IMR-90 (cell line): Measurements from ENCODE around the gene FRMD1. TPM values are rescaled to one million over a fixed set of nuclear protein-coding genes. Genes with fewer than 3 reads are reported as not detected.

Experiments used
- ATAC-seq: fragments of 200-7000 bp; cut with Tn5 transposase; 2 replicates; pipeline ENCODE4 v1.9.1; 2020; ENCODE audit warnings: low read depth, mild to moderate bottlenecking, moderate library complexity
- BruUV-seq: library from RNA; stranded (reverse); fragments of 400-500 nt; replicated peaks from 2 replicates; lab custom pipeline; 2021; lab: Mats Ljungman, UMichigan
- CTCF ChIA-PET: fragments of 300-600 bp; formaldehyde crosslinking; extraction: SDS; loops from one replicate; lab custom pipeline; 2021; ENCODE audit warnings: antibody characterized with exemption; lab: Yijun Ruan, JAX
- POLR2A ChIA-PET: fragments of 300-600 bp; sonication (Branson Sonifier 250); formaldehyde crosslinking; loops from one replicate; lab custom pipeline; 2022; ENCODE audit warnings: antibody characterized with exemption; ENCODE audit not compliant: unreplicated experiment; lab: Charles Lee
- DNase-seq: peaks from one replicate; pipeline ENCODE4 v3.0.0; 2013
- H2AFZ ChIP-seq: replicated peaks from 2 replicates; pipeline ENCODE3; 2013; ENCODE audit warnings: low read length, mild to moderate bottlenecking; ENCODE audit not compliant: poor library complexity
- H2AK5ac ChIP-seq: 2 replicates; pipeline ENCODE4 v1.6.1; 2013; ENCODE audit warnings: low read depth, low read length, inconsistent platforms
- H2AK9ac ChIP-seq: replicated peaks from 2 replicates; pipeline ENCODE3; 2013; ENCODE audit warnings: mild to moderate bottlenecking, low read depth, low read length, moderate library complexity; ENCODE audit not compliant: poor library complexity
- H2BK120ac ChIP-seq: 2 replicates; pipeline ENCODE4 v1.6.1; 2013; ENCODE audit warnings: low read depth, low read length, inconsistent platforms
- H2BK15ac ChIP-seq: 3 replicates; pipeline ENCODE4 v1.6.1; 2013; ENCODE audit warnings: low read depth, low read length, inconsistent platforms
- H2BK20ac ChIP-seq: 2 replicates; pipeline ENCODE4 v1.6.1; 2013; ENCODE audit warnings: low read depth, mild to moderate bottlenecking, inconsistent platforms, low read length, moderate library complexity
- H2BK5ac ChIP-seq: 2 replicates; pipeline ENCODE4 v1.6.1; 2013; ENCODE audit warnings: mild to moderate bottlenecking, low read depth, low read length, inconsistent platforms; ENCODE audit not compliant: poor library complexity, severe bottlenecking
- H3K14ac ChIP-seq: replicated peaks from 2 replicates; pipeline ENCODE4 v1.6.1; 2013; ENCODE audit warnings: low read depth, low read length, inconsistent platforms
- H3K18ac ChIP-seq: 2 replicates; pipeline ENCODE4 v1.6.1; 2013; ENCODE audit warnings: low read depth, low read length, control low read depth
- H3K23ac ChIP-seq: 2 replicates; pipeline ENCODE4 v1.6.1; 2013; ENCODE audit warnings: low read depth, low read length, inconsistent platforms
- H3K27ac ChIP-seq: 2 replicates; pipeline ENCODE4 v1.5.1; 2013; ENCODE audit warnings: mild to moderate bottlenecking, control low read depth, low read length; ENCODE audit not compliant: insufficient read depth
- H3K27me3 ChIP-seq: 2 replicates; pipeline ENCODE4 v1.6.1; 2013; ENCODE audit warnings: low read length; ENCODE audit not compliant: control insufficient read depth, insufficient read depth
- H3K36me3 ChIP-seq: 2 replicates; pipeline ENCODE4 v1.6.1; 2013; ENCODE audit warnings: low read length, mixed read lengths; ENCODE audit not compliant: control insufficient read depth, insufficient read depth
- H3K4ac ChIP-seq: 2 replicates; pipeline ENCODE4 v1.6.1; 2013; ENCODE audit warnings: low read depth, low read length, inconsistent platforms
- H3K4me1 ChIP-seq: 2 replicates; pipeline ENCODE4 v1.6.1; 2013; ENCODE audit warnings: low read length, mixed read lengths; ENCODE audit not compliant: control insufficient read depth, insufficient read depth
- H3K4me2 ChIP-seq: 2 replicates; pipeline ENCODE4 v1.6.1; 2013; ENCODE audit warnings: low read depth, mild to moderate bottlenecking, control low read depth, low read length, moderate library complexity
- H3K4me3 ChIP-seq: 2 replicates; pipeline ENCODE4 v1.5.1; 2013; ENCODE audit warnings: low read depth, mild to moderate bottlenecking, control low read depth, low read length, moderate library complexity; ENCODE audit not compliant: insufficient read depth
- H3K56ac ChIP-seq: 2 replicates; pipeline ENCODE4 v1.6.1; 2013; ENCODE audit warnings: low read length, inconsistent platforms; ENCODE audit not compliant: insufficient read depth; ENCODE audit errors: extremely low read depth
- H3K79me1 ChIP-seq, 2 experiments: 2 replicates each; pipeline ENCODE4 v1.6.1; 2013; ENCODE audit warnings: low read length in 2 of 2, inconsistent platforms in 1 of 2, low read depth in 1 of 2
- H3K9ac ChIP-seq: 2 replicates; pipeline ENCODE4 v1.6.1; 2013; ENCODE audit warnings: low read depth, low read length, control low read depth
- H3K9me1 ChIP-seq: 2 replicates; pipeline ENCODE4 v1.6.1; 2013; ENCODE audit warnings: low read length, inconsistent platforms; ENCODE audit not compliant: insufficient read depth
- H3K9me3 ChIP-seq: 2 replicates; pipeline ENCODE4 v1.6.1; 2013; ENCODE audit warnings: low read length; ENCODE audit not compliant: control insufficient read depth, insufficient read depth
- H4K20me1 ChIP-seq: 2 replicates; pipeline ENCODE4 v1.6.1; 2013; ENCODE audit warnings: low read length, inconsistent platforms; ENCODE audit not compliant: insufficient read depth
- H4K5ac ChIP-seq: 2 replicates; pipeline ENCODE4 v1.6.1; 2013; ENCODE audit warnings: mild to moderate bottlenecking, low read depth, low read length, control low read depth
- H4K8ac ChIP-seq, 2 experiments: 2 replicates each; pipeline ENCODE4 v1.6.1; 2013; ENCODE audit warnings: low read depth in 2 of 2, low read length in 2 of 2, control low read depth in 1 of 2, inconsistent platforms in 1 of 2
- H4K91ac ChIP-seq: 2 replicates; pipeline ENCODE4 v1.6.1; 2013; ENCODE audit warnings: low read depth, low read length, inconsistent platforms; ENCODE audit not compliant: insufficient read depth
- BHLHE40 ChIP-seq: fragments of 150-350 bp; IDR thresholded peaks from 2 replicates; pipeline ENCODE4 v1.6.1; 2016; ENCODE audit warnings: mild to moderate bottlenecking, low read depth, low read length
- CEBPB ChIP-seq: IDR thresholded peaks from 2 replicates; pipeline ENCODE4 v1.6.1; 2012; ENCODE audit warnings: low read depth, low read length, improper control_type of control experiment
- CHD1 ChIP-seq: IDR thresholded peaks from 2 replicates; pipeline ENCODE4 v1.6.1; 2012; ENCODE audit warnings: low read depth, low read length, improper control_type of control experiment
- ELK1 ChIP-seq: fragments of 150-350 bp; IDR thresholded peaks from 2 replicates; pipeline ENCODE4 v1.6.1; 2016; ENCODE audit warnings: low read depth, mild to moderate bottlenecking, low read length, moderate library complexity, borderline replicate concordance
- FOS ChIP-seq: fragments of 150-350 bp; IDR thresholded peaks from 2 replicates; pipeline ENCODE4 v1.6.1; 2016; ENCODE audit warnings: low read depth, low read length
- MAFK ChIP-seq: IDR thresholded peaks from 2 replicates; pipeline ENCODE4 v1.6.1; 2012; ENCODE audit warnings: low read depth, low read length, improper control_type of control experiment
- MAZ ChIP-seq: IDR thresholded peaks from 2 replicates; pipeline ENCODE4 v1.6.1; 2012; ENCODE audit warnings: low read depth, mild to moderate bottlenecking, low read length, improper control_type of control experiment, moderate library complexity, borderline replicate concordance
- MXI1 ChIP-seq: IDR thresholded peaks from 2 replicates; pipeline ENCODE4 v1.6.1; 2012; ENCODE audit warnings: low read depth, mild to moderate bottlenecking, low read length, moderate library complexity, borderline replicate concordance
- NFE2L2 ChIP-seq: fragments of 150-350 bp; IDR thresholded peaks from 2 replicates; pipeline ENCODE4 v1.6.1; 2016; ENCODE audit warnings: low read depth, mild to moderate bottlenecking, low read length
- RCOR1 ChIP-seq: IDR thresholded peaks from 2 replicates; pipeline ENCODE4 v1.6.1; 2012; ENCODE audit warnings: mild to moderate bottlenecking, low read length, improper control_type of control experiment; ENCODE audit not compliant: insufficient replicate concordance
- RFX5 ChIP-seq: IDR thresholded peaks from 2 replicates; pipeline ENCODE4 v1.8.0; 2012; ENCODE audit warnings: low read depth, mild to moderate bottlenecking, low read length, moderate library complexity
- SMC3 ChIP-seq: fragments of 150-350 bp; IDR thresholded peaks from 2 replicates; pipeline ENCODE4 v1.6.1; 2016; ENCODE audit warnings: low read depth, mild to moderate bottlenecking, antibody characterized with exemption, low read length, moderate library complexity
- WGBS, 2 experiments: methylation state at CpG; one replicate each; pipeline versions ENCODE4 v1.1.5 to v1.1.7; 2013; ENCODE audit warnings: missing lambda C conversion rate in 2 of 2; ENCODE audit not compliant: insufficient read length in 1 of 2; ENCODE audit errors: extremely low coverage in 2 of 2; 5-methylcytosine and 5-hydroxymethylcytosine counted together
- dilution Hi-C: fragments of 300-500 bp; cut with HindIII; formaldehyde crosslinking; loops from one replicate; pipeline ENCODE4 v1.14.3; 2018; ENCODE audit warnings: low sequenced_read_pairs; ENCODE audit not compliant: unreplicated experiment
- in situ Hi-C: fragments of 300-500 bp; cut with MboI; formaldehyde crosslinking; loops from 3 replicates; pipeline ENCODE4 v1.14.3; 2019; ENCODE audit warnings: low sequenced_read_pairs, inconsistent platforms, mixed read lengths
- intact Hi-C: fragments of 100-400 bp; cut with micrococcal nuclease; formaldehyde crosslinking; loops from 2 replicates; pipeline ENCODE4 v1.10.0; 2022
- polyA plus RNA-seq, 3 experiments: library from polyadenylated mRNA; depleted of rRNA; stranded (reverse); fragments of >200 nt; gene quantifications; 2 replicates each; pipeline ENCODE4 v1.2.3, GENCODE V29; 2012; ENCODE audit warnings: low replicate concordance in 1 of 3
- total RNA-seq: library from RNA; depleted of rRNA; stranded (reverse); fragments of >200 nt; gene quantifications from 2 replicates; pipeline ENCODE4 v1.2.3, GENCODE V29; 2012
- TF ChIP-seq, protein P1 (sequence below): fragments of 150-350 bp; IDR thresholded peaks from 2 replicates; pipeline ENCODE4 v1.6.1; 2017; ENCODE audit warnings: mild to moderate bottlenecking, antibody characterized with exemption, low read length, low read depth
- TF ChIP-seq, protein P2 (sequence below): conservative IDR thresholded peaks from 2 replicates; pipeline ENCODE4 v1.5.1; 2012; ENCODE audit warnings: mild to moderate bottlenecking, low read depth, low read length, improper control_type of control experiment

Gene FRMD1
- total and polyA plus RNA-seq, 2 of the 4 experiments (the other 2 are of a cell fraction): not detected

- no TSS peak for BruUV-seq
- Histone ChIP-seq H4K91ac (no peak overlapping the region), H4K20me1 (no peaks in the 10 kb centered on the region), H3K56ac (no peak overlapping the region), H2BK20ac (no peak overlapping the region), H3K4ac (no peak overlapping the region), H3K23ac (no peak overlapping the region), H2AK9ac (no peak overlapping the region), H3K4me1 (no peaks in the 10 kb centered on the region), H2BK15ac (no peak overlapping the region), H3K18ac (no peak overlapping the region), H3K27ac (no peak overlapping the region), H3K79me1 (no peaks in the 10 kb centered on the region), H3K9ac (no peak overlapping the region), H3K27me3 (peaks cover 38% of the 10 kb centered on the region), H3K4me3 (no peak overlapping the region), H3K4me2 (no peak overlapping the region), H4K8ac (no peak overlapping the region), H3K14ac (no peak overlapping the region), H2AFZ (no peak overlapping the region), H2BK120ac (no peak overlapping the region), H2BK5ac (no peak overlapping the region), H3K9me3 (no peaks in the 10 kb centered on the region), H4K5ac (no peak overlapping the region), H3K9me1 (no peaks in the 10 kb centered on the region), H3K36me3 (no peaks in the 10 kb centered on the region), H2AK5ac (no peak overlapping the region)
- TF ChIP-seq RFX5 (no peak), RCOR1 (no peak), MAZ (no peak), ELK1 (no peak), CHD1 (no peak), MXI1 (no peak), MAFK (no peak), NFE2L2 (no peak), SMC3 (no peak), BHLHE40 (no peak), CEBPB (no peak), FOS (no peak)
- TF ChIP-seq, protein P1, sequence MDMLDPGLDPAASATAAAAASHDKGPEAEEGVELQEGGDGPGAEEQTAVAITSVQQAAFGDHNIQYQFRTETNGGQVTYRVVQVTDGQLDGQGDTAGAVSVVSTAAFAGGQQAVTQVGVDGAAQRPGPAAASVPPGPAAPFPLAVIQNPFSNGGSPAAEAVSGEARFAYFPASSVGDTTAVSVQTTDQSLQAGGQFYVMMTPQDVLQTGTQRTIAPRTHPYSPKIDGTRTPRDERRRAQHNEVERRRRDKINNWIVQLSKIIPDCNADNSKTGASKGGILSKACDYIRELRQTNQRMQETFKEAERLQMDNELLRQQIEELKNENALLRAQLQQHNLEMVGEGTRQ: no peak
- TF ChIP-seq, protein P2, sequence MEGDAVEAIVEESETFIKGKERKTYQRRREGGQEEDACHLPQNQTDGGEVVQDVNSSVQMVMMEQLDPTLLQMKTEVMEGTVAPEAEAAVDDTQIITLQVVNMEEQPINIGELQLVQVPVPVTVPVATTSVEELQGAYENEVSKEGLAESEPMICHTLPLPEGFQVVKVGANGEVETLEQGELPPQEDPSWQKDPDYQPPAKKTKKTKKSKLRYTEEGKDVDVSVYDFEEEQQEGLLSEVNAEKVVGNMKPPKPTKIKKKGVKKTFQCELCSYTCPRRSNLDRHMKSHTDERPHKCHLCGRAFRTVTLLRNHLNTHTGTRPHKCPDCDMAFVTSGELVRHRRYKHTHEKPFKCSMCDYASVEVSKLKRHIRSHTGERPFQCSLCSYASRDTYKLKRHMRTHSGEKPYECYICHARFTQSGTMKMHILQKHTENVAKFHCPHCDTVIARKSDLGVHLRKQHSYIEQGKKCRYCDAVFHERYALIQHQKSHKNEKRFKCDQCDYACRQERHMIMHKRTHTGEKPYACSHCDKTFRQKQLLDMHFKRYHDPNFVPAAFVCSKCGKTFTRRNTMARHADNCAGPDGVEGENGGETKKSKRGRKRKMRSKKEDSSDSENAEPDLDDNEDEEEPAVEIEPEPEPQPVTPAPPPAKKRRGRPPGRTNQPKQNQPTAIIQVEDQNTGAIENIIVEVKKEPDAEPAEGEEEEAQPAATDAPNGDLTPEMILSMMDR: no peak
- POLR2A ChIA-PET: no interaction called here
- in situ Hi-C loops (no loop called here), intact Hi-C loops (no loop called here), dilution Hi-C loops (no loop called here)
- ATAC-seq (no peak), DNase-seq (no peak)
- WGBS, 2 experiments: 67% methylated on average over 3 of the region's 12 CpGs; no CpG with 5 or more reads in 1 of the 2 experiments
- CTCF ChIA-PET: no interaction called here
These were observed 27.0 kb upstream of the FRMD1 start for GRCh38 chr6:168105813-168106632.
